ENCODE results near the gene STPG3.

Gene STPG3

GRCh38 chr9:137233143-137233980 is 17.7 kb upstream of the STPG3 start:
- Histone ChIP-seq H3K27me3 (peaks cover 56% of the 10 kb centered on the region), H3K4me3 (ENCODE audit: low read depth in 1 of 2, low read length in 1 of 2) (no peak overlapping the region)

GRCh38 chr9:137234055-137234697 is 16.9 kb upstream of the STPG3 start:
- H3K4me1 ChIP-seq (ENCODE audit: control insufficient read depth in 1 of 2, insufficient read depth in 1 of 2, low read depth in 1 of 2, low read length in 1 of 2), result peaks cover 32 to 33% of the 10 kb centered on the region in 2 experiments
- H3K36me3 ChIP-seq, result no peaks in the 10 kb centered on the region
- H3K4me3 ChIP-seq (ENCODE audit: low read depth in 1 of 2, low read length in 1 of 2), result no peak overlapping the region
- no peak overlapping the region for H3K27ac ChIP-seq
- TF ChIP-seq CTCF (IDR thresholded peaks at IDR 0.05), result no peak
- H3K27me3 ChIP-seq, result peaks cover 48% of the 10 kb centered on the region
- H3K9me3 ChIP-seq, result no peaks in the 10 kb centered on the region

More at GRCh38 chr9:137233143-137233980, 17.7 kb upstream of the STPG3 start:
- peaks cover 24 to 26% of the 10 kb centered on the region in 2 experiments for H3K4me1 ChIP-seq (ENCODE audit: control insufficient read depth in 1 of 2, insufficient read depth in 1 of 2, low read depth in 1 of 2, low read length in 1 of 2)
- H3K36me3 ChIP-seq, result no peaks in the 10 kb centered on the region
- TF ChIP-seq CTCF (IDR thresholded peaks at IDR 0.05), result no peak
- no peak overlapping the region for H3K27ac ChIP-seq
- no peaks in the 10 kb centered on the region for H3K9me3 ChIP-seq

- H3K27me3 ChIP-seq, result peaks cover 40% of the 10 kb centered on the region
- H3K9me3 ChIP-seq, result no peaks in the 10 kb centered on the region
- H3K4me3 ChIP-seq (ENCODE audit: low read depth in 1 of 2, low read length in 1 of 2), result no peak overlapping the region
- H3K36me3 ChIP-seq, result no peaks in the 10 kb centered on the region
- peaks cover 36 to 37% of the 10 kb centered on the region in 2 experiments for H3K4me1 ChIP-seq (ENCODE audit: control insufficient read depth in 1 of 2, insufficient read depth in 1 of 2, low read depth in 1 of 2, low read length in 1 of 2)
- TF ChIP-seq CTCF (IDR thresholded peaks at IDR 0.05), result no peak
- H3K27ac ChIP-seq, result no peak overlapping the region
These were observed 16.2 kb upstream of the STPG3 start for GRCh38 chr9:137234758-137235423.

- Histone ChIP-seq H3K27ac (no peak overlapping the region), H3K4me3 (ENCODE audit: low read depth in 1 of 2, low read length in 1 of 2) (peak overlapping the region in 1 of 2 experiments; percentile 57), H3K4me1 (ENCODE audit: control insufficient read depth in 1 of 2, insufficient read depth in 1 of 2, low read depth in 1 of 2, low read length in 1 of 2) (peaks cover 41 to 42% of the 10 kb centered on the region in 2 experiments), H3K9me3 (no peaks in the 10 kb centered on the region), H3K27me3 (peaks cover 34% of the 10 kb centered on the region), H3K36me3 (no peaks in the 10 kb centered on the region)
- TF ChIP-seq CTCF (IDR thresholded peaks at IDR 0.05), result no peak
These were observed 15.5 kb upstream of the STPG3 start for GRCh38 chr9:137235424-137236237.

Data from neutrophil (primary cell).